ENCODE data around the gene UROC1.

UROC1 gene

DNA sequence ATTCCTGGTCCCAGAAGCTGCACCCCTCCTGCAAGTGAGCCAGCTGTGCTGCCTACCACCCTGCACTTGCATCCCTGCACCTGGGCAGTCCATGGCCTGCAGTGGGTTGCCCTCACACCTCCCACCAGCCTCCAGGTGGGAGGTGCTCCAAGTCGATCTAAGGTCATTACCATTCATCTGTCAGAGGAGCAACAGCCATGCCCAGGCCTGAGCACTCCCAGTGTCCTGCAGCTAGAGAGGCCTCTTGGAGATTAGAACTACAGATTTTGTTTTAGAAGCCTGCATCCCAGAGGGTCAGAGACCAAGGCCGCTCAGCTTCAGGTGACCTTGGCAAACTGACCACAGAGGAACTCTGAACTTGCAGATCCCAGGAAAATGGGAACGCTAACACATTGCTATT, 32.9 kb downstream of the UROC1 start:
- TF ChIP-seq, protein P1, sequence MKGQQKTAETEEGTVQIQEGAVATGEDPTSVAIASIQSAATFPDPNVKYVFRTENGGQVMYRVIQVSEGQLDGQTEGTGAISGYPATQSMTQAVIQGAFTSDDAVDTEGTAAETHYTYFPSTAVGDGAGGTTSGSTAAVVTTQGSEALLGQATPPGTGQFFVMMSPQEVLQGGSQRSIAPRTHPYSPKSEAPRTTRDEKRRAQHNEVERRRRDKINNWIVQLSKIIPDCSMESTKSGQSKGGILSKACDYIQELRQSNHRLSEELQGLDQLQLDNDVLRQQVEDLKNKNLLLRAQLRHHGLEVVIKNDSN (IDR thresholded peaks at IDR 0.05): no peak
- TF ChIP-seq NFIC (IDR thresholded peaks at IDR 0.05) (no peak), RAD21 (IDR thresholded peaks at IDR 0.05; ENCODE audit: low read depth) (no peak), ZBTB7A (IDR thresholded peaks at IDR 0.05; ENCODE audit: low read depth) (no peak), EP300 (IDR thresholded peaks at IDR 0.05; ENCODE audit: borderline replicate concordance) (no peak), TEAD4 (IDR thresholded peaks at IDR 0.05) (no peak), EGR1 (IDR thresholded peaks at IDR 0.05) (no peak), CREB1 (IDR thresholded peaks at IDR 0.05; ENCODE audit: low read depth) (no peak), TCF12 (IDR thresholded peaks at IDR 0.05; ENCODE audit: low read depth) (no peak), FOXM1 (IDR thresholded peaks at IDR 0.05; ENCODE audit: borderline replicate concordance, low read depth) (no peak), CEBPB (IDR thresholded peaks at IDR 0.05) (no peak), YY1 (IDR thresholded peaks at IDR 0.05; ENCODE audit: low read depth) (no peak), TAF1 (IDR thresholded peaks at IDR 0.05; ENCODE audit: low read depth) (no peak)
- TF ChIP-seq, protein P2, sequence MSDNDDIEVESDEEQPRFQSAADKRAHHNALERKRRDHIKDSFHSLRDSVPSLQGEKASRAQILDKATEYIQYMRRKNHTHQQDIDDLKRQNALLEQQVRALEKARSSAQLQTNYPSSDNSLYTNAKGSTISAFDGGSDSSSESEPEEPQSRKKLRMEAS (IDR thresholded peaks at IDR 0.05): no peak
- TF ChIP-seq, protein P3, sequence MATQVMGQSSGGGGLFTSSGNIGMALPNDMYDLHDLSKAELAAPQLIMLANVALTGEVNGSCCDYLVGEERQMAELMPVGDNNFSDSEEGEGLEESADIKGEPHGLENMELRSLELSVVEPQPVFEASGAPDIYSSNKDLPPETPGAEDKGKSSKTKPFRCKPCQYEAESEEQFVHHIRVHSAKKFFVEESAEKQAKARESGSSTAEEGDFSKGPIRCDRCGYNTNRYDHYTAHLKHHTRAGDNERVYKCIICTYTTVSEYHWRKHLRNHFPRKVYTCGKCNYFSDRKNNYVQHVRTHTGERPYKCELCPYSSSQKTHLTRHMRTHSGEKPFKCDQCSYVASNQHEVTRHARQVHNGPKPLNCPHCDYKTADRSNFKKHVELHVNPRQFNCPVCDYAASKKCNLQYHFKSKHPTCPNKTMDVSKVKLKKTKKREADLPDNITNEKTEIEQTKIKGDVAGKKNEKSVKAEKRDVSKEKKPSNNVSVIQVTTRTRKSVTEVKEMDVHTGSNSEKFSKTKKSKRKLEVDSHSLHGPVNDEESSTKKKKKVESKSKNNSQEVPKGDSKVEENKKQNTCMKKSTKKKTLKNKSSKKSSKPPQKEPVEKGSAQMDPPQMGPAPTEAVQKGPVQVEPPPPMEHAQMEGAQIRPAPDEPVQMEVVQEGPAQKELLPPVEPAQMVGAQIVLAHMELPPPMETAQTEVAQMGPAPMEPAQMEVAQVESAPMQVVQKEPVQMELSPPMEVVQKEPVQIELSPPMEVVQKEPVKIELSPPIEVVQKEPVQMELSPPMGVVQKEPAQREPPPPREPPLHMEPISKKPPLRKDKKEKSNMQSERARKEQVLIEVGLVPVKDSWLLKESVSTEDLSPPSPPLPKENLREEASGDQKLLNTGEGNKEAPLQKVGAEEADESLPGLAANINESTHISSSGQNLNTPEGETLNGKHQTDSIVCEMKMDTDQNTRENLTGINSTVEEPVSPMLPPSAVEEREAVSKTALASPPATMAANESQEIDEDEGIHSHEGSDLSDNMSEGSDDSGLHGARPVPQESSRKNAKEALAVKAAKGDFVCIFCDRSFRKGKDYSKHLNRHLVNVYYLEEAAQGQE (IDR thresholded peaks at IDR 0.05; ENCODE audit: low read depth): no peak

DNA sequence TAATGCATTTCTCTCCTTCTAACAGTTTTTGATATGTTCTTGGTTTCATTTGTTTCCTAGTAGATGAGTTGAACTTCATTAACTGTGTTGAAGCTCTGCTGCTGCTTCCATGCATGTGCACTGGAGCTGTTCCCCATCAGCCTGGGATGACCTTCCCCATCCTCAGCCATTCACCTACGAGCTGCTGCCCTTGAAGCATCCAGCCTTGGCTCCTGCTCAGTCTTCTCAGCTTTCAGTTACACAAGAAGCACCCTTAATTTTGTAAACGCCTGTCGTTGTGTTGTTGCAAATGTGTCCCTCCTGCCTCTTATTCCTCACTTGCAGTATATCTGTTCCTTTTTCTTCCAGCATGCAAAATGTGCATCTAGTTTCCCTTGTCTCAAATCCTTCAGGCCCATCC, 33.4 kb downstream of the UROC1 start:
- TF ChIP-seq RAD21 (IDR thresholded peaks at IDR 0.05; ENCODE audit: low read depth) (no peak), YY1 (IDR thresholded peaks at IDR 0.05; ENCODE audit: low read depth) (no peak), CEBPB (IDR thresholded peaks at IDR 0.05) (no peak), NFIC (IDR thresholded peaks at IDR 0.05) (no peak), EP300 (IDR thresholded peaks at IDR 0.05; ENCODE audit: borderline replicate concordance) (no peak), ZBTB7A (IDR thresholded peaks at IDR 0.05; ENCODE audit: low read depth) (no peak), FOXM1 (IDR thresholded peaks at IDR 0.05; ENCODE audit: borderline replicate concordance, low read depth) (no peak), CREB1 (IDR thresholded peaks at IDR 0.05; ENCODE audit: low read depth) (no peak), TEAD4 (IDR thresholded peaks at IDR 0.05) (no peak), TCF12 (IDR thresholded peaks at IDR 0.05; ENCODE audit: low read depth) (no peak), EGR1 (IDR thresholded peaks at IDR 0.05) (no peak), TAF1 (IDR thresholded peaks at IDR 0.05; ENCODE audit: low read depth) (no peak)
- TF ChIP-seq, protein P3 (IDR thresholded peaks at IDR 0.05; ENCODE audit: low read depth): no peak
- TF ChIP-seq, protein P1 (IDR thresholded peaks at IDR 0.05): no peak
- TF ChIP-seq, protein P2 (IDR thresholded peaks at IDR 0.05): no peak

DNA sequence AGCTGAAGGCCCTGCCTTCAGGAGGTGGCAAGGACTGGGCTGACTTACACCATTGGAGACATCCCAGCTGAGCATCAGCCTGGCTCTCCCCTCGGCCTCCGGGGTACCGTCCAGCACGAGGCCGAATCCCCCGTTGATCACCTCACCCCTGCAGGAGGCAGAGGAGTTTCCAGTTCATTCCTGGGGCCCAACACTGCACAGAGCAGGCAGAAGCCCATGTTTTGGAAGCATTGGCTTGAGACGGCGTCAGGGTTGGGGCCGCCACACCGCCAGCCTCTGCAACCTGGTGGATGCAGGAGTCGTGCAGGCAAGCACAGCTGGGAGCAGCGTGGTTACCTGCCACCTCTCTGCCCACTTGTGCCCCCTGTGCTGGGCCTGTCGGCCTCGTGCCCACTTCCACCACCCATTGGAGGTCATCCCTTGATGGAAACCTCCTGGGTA, 34.2 kb downstream of the UROC1 start:
- no peak for TF ChIP-seq TCF12 (IDR thresholded peaks at IDR 0.05; ENCODE audit: low read depth)
- TF ChIP-seq EGR1 (IDR thresholded peaks at IDR 0.05): no peak
- TF ChIP-seq FOXM1 (IDR thresholded peaks at IDR 0.05; ENCODE audit: borderline replicate concordance, low read depth): no peak

DNA sequence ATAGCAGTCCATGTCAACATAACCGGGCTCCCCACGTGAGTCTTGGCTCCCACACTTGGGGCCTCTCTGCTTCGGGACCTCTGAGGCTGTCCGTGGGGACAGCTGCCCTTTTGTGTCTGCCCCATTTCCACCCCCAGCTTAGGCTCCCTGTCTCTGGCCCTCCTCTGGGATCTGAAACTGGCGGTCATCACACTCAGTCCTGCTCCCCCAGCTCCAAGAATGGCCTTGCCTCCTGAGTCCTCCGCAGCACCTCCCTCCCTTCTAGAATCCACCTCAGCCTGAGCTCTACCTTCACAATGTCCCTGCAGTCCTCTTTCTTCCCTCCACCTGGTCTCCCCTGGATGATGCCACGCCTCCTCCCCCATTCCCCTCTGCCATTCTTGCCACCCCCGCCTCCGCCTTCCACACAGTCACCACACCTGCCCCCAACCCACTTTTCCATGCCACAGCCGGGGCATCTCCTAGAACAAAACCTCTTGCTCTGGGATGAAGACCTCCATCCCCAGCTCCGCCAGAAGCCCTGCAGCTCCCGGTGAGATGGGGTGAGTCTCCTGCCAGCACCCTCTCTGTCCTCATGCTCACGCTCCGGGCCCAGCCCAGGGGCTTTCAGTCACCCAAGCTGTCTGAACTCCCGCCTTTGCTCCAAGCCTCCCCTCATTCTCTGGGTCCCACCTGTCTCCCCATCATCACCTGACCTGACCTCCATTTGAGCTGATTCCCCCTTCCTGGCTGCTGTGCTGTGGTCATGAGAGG, 34.9 kb downstream of the UROC1 start:
- TF ChIP-seq FOXM1 (IDR thresholded peaks at IDR 0.05; ENCODE audit: borderline replicate concordance, low read depth): no peak
- TF ChIP-seq CREB1 (IDR thresholded peaks at IDR 0.05; ENCODE audit: low read depth): no peak
- TF ChIP-seq YY1 (IDR thresholded peaks at IDR 0.05; ENCODE audit: low read depth): no peak
- TF ChIP-seq, protein P2 (IDR thresholded peaks at IDR 0.05): no peak
- TF ChIP-seq, protein P1 (IDR thresholded peaks at IDR 0.05): no peak
- no peak for TF ChIP-seq CEBPB (IDR thresholded peaks at IDR 0.05)
- TF ChIP-seq EGR1 (IDR thresholded peaks at IDR 0.05): no peak
- TF ChIP-seq TEAD4 (IDR thresholded peaks at IDR 0.05): no peak
- no peak for TF ChIP-seq NFIC (IDR thresholded peaks at IDR 0.05)
- TF ChIP-seq ZBTB7A (IDR thresholded peaks at IDR 0.05; ENCODE audit: low read depth): no peak
- no peak for TF ChIP-seq TAF1 (IDR thresholded peaks at IDR 0.05; ENCODE audit: low read depth)
- TF ChIP-seq TCF12 (IDR thresholded peaks at IDR 0.05; ENCODE audit: low read depth): no peak
- no peak for TF ChIP-seq RAD21 (IDR thresholded peaks at IDR 0.05; ENCODE audit: low read depth)
- TF ChIP-seq EP300 (IDR thresholded peaks at IDR 0.05; ENCODE audit: borderline replicate concordance): no peak
- TF ChIP-seq, protein P3 (IDR thresholded peaks at IDR 0.05; ENCODE audit: low read depth): no peak

Data from Ishikawa (cell line).